ENCODE measurements around the gene DOCK2.

DNA sequence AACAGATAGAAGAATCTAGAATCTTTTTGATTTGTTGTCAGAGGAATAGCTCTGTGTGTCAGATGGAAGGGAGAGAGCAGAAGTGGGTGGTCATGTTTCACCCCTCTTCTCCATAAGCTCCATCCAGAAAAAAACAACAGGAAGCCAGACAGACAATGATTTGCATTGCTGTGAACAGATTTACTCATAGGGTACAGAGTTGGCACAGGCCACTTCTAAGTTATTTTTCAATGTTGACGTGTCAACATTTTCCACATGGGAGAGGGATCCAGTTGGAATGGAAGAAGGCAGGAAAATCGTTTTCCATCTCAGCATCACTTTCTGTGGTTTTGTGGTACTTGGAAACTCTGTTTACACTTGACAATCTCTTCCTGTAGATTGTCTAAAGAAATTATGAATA is 256.5 kb downstream of the DOCK2 start:
- TF ChIP-seq, protein P1, sequence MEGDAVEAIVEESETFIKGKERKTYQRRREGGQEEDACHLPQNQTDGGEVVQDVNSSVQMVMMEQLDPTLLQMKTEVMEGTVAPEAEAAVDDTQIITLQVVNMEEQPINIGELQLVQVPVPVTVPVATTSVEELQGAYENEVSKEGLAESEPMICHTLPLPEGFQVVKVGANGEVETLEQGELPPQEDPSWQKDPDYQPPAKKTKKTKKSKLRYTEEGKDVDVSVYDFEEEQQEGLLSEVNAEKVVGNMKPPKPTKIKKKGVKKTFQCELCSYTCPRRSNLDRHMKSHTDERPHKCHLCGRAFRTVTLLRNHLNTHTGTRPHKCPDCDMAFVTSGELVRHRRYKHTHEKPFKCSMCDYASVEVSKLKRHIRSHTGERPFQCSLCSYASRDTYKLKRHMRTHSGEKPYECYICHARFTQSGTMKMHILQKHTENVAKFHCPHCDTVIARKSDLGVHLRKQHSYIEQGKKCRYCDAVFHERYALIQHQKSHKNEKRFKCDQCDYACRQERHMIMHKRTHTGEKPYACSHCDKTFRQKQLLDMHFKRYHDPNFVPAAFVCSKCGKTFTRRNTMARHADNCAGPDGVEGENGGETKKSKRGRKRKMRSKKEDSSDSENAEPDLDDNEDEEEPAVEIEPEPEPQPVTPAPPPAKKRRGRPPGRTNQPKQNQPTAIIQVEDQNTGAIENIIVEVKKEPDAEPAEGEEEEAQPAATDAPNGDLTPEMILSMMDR (IDR thresholded peaks at IDR 0.05): no peak
- TF ChIP-seq EZH2 (IDR thresholded peaks at IDR 0.05): no peak

Measured in neural progenitor cell (in vitro differentiated cells).